NCI-H1048 (cell line): ENCODE data around the gene SLC18B1.

ENCODE experiments used
- DNase-seq: peaks from one replicate; lab custom pipeline; 2025; lab: John Stamatoyannopoulos, UW

The SLC18B1 gene

GRCh38 chr6:132741281-132741680 lies 57.2 kb downstream of the SLC18B1 start:
- no peak for DNase-seq

DNA sequence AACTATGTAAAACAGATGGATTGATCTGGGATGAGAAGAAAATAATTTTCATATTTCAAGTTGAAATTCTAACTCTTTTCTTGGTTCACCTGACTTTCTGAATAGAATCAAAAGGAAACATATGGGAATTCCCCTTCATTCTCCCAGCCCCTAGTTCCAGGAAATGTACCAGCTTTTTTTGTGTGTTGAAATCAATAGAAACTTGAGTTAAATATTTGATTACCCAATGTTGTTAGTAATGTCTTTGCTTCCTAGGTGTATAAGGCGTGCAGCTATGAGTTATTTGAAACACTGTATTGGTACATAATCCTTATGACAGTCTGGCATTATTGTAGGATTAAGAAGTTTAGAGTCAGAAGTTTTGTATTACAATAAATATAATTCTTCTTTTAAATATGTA lies 62.2 kb downstream of the SLC18B1 start:
- DNase-seq: no peak

DNA sequence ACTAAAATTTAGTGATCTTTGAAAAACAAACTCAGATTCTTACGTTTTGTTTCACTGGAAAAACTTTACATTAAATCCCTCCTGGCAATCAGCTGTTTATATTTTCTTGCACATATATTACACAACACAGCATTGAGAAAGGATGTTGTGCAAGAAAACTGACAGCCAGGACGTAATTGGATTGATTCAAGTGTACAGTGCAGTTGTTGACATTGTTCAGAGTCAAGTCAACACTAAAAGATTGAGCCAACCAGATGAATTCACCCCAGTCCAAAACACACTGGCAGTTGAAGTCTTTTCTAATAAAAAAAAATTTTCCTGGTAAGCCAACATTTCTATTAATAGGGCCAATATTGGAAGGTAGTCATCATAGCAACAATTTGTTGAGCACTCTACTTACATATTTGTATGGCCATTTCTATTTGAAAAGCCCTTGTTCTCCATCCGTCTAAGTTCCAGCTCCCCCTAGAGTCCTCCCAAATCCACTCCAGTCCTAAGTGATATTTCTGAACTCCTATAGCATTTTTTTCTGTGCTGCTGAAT lies 63.7 kb downstream of the SLC18B1 start:
- no peak for DNase-seq

- no peak for DNase-seq
Measured at GRCh38 chr6:132733814-132734213, 64.6 kb downstream of the SLC18B1 start.

GRCh38 chr6:132733283-132733682 lies 65.2 kb downstream of the SLC18B1 start:
- no peak for DNase-seq

GRCh38 chr6:132731086-132731485 lies 67.4 kb downstream of the SLC18B1 start:
- DNase-seq: no peak

DNA sequence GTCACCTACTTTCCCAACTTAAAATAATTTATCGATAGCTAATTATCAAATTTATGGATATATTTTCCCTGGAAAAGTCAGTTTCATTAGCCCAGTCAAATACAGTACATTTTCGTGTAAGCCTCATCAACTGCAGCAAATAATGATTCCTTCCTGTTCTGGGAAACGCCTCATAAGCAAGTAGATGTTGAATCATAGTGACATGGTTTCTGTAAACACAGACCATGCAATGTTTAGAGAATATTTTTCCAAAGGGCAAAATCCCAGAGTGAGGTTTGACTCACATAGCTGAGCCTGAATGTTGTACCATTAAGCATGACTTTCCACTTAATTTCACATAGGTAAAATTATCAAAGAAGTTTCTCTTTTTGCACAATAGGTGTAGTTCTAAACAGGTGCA lies 67.9 kb downstream of the SLC18B1 start:
- no peak for DNase-seq

GRCh38 chr6:132728616-132729015 lies 69.8 kb downstream of the SLC18B1 start:
- no peak for DNase-seq

GRCh38 chr6:132726608-132726975 lies 71.8 kb downstream of the SLC18B1 start:
- DNase-seq: no peak

- no peak for DNase-seq
Measured at GRCh38 chr6:132725947-132726607, 72.4 kb downstream of the SLC18B1 start.

DNA sequence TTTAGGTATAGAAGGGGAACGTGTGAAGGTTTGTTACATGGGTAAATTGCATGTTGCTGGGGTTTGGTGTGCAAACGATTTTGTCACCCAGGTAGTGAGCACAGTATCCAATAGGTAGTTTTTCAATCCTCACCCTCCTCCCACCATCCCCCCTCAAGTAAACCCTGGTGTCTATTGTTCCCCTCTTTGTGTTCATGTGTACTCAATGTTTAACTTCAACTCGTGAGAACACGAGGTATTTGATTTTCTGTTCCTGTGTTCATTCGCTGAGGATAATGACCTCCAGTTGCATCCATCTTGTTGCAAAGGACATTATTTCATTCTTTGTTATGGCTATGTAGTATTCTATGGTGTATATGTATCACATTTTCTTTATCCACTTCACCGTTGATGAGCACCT lies 73.0 kb downstream of the SLC18B1 start:
- no peak for DNase-seq

- no peak for DNase-seq
Measured at GRCh38 chr6:132719736-132720448, 78.5 kb downstream of the SLC18B1 start.
